AG10803 (cell line): ENCODE data around the gene OR2A2.

Experiments used
- DNase-seq: peaks from one replicate; pipeline ENCODE4 v3.0.0; 2010; ENCODE audit warnings: low read depth
- H3K4me3 ChIP-seq: 2 replicates; pipeline ENCODE4 v1.5.1; 2011; ENCODE audit warnings: mild to moderate bottlenecking, low read length, control low read depth
- TF ChIP-seq, protein P1 (sequence below): conservative IDR thresholded peaks from 2 replicates; pipeline ENCODE4 v1.5.1; 2011; ENCODE audit warnings: mild to moderate bottlenecking, low read length, control low read depth, inconsistent platforms

The OR2A2 gene, protein sequence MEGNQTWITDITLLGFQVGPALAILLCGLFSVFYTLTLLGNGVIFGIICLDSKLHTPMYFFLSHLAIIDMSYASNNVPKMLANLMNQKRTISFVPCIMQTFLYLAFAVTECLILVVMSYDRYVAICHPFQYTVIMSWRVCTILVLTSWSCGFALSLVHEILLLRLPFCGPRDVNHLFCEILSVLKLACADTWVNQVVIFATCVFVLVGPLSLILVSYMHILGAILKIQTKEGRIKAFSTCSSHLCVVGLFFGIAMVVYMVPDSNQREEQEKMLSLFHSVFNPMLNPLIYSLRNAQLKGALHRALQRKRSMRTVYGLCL

DNA sequence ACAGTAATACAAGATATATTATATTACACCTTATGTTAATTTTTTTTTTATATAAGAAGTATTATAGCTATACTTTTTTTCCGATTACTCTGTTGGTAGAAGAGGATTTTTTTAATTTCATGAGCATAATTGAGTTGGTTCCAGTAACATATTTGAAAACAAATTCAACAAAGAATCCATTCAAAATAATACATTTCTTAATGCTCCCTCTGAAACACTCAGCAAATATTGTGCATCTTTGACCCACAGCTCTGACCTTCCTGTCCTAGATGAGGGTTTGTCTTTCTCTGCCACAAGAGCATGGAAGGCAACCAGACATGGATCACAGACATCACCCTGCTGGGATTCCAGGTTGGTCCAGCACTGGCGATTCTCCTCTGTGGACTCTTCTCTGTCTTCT is at the start of gene OR2A2:
Gene OR2A2 (plus strand): TSS at position 301 of the 400 bp plus-strand sequence. CDS start 0 bp downstream, at position 301.
- DNase-seq: no peak
- H3K4me3 ChIP-seq: no peak within 1 kb of the TSS
- TF ChIP-seq, protein P1, sequence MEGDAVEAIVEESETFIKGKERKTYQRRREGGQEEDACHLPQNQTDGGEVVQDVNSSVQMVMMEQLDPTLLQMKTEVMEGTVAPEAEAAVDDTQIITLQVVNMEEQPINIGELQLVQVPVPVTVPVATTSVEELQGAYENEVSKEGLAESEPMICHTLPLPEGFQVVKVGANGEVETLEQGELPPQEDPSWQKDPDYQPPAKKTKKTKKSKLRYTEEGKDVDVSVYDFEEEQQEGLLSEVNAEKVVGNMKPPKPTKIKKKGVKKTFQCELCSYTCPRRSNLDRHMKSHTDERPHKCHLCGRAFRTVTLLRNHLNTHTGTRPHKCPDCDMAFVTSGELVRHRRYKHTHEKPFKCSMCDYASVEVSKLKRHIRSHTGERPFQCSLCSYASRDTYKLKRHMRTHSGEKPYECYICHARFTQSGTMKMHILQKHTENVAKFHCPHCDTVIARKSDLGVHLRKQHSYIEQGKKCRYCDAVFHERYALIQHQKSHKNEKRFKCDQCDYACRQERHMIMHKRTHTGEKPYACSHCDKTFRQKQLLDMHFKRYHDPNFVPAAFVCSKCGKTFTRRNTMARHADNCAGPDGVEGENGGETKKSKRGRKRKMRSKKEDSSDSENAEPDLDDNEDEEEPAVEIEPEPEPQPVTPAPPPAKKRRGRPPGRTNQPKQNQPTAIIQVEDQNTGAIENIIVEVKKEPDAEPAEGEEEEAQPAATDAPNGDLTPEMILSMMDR: no peak

DNA sequence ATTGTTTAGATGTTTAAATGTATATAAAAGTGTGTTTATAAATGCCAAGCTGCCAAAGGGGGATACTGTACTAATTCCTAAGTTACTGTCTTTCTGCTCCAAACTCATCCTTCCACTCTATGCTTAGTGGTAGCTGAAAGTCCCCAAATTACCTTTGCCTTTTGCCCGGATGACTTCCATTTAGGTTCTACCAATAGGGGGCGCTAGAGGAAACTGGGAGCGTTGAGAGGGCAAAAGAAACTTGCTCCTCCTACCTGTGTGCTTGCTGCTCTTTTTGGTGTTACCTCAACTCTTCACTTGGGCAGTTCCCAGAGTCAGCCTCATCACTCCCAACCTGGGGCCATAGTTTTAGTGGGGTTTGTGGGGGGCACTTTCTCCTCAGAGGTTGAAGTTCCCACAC is 45.7 kb upstream of the OR2A2 start:
- H3K4me3 ChIP-seq: no peak overlapping the region
- TF ChIP-seq, protein P1: peak; percentile 12; the same call in 1 of the 2 replicates
- DNase-seq: no peak

DNA sequence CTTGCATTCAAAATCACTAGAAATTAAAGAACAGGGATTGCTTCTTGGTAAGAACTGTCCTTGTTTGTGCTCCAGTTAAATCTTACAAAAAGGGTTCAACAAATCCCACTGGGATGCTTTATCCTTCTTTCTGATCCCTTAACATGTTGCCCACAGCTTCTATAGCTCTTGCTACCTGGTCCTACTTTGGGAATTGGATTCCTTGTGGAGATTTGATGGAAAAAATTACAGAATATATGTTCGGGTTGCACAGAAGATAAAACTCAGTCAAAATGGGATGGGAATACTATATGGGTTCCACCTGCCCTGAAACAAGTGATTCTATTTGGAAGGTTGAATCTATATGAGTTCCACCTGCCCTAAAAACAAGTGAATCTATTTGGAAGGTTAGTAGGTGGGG is 39.9 kb upstream of the OR2A2 start, which contains the start of gene OR2A25:
Gene OR2A25 (plus strand): TSS at position 301 of the 400 bp plus-strand sequence. CDS start 4,409 bp downstream, outside the sequence.
- no peak within 1 kb of the TSS for H3K4me3 ChIP-seq
- TF ChIP-seq, protein P1: no peak
- DNase-seq: no peak

DNA sequence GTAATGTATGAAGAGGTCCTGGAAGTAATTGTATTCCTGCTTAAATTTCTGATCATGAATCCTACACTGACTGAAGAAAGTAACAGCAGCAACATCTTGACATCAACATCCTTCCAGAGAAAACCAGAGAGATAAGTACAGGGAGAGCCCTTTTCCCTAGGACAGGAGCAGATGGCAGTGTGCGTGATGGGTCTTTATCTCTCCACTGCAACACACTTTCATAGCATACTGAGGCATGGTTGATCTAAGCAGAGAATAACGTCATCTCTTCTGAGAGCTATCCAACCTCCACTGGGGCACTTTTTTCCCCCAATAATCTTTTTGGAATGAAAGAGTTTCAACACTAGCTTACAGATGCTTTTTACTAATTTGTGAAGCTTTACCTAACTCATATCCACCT is 39.4 kb upstream of the OR2A2 start:
- TF ChIP-seq, protein P1: no peak
- no peak overlapping the region for H3K4me3 ChIP-seq
- DNase-seq: no peak

DNA sequence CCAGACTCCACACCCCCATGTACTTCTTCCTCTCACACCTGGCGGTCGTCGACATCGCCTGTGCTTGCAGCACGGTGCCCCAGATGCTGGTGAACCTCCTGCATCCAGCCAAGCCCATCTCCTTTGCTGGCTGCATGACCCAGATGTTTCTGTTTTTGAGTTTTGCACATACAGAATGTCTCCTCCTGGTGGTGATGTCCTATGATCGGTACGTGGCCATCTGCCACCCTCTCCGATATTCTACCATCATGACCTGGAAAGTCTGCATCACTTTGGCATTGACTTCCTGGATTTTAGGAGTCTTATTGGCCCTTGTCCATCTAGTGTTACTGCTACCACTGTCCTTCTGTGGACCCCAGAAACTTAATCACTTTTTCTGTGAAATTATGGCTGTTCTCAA is 35.0 kb upstream of the OR2A2 start:
- TF ChIP-seq, protein P1: no peak
- no peak for DNase-seq
- H3K4me3 ChIP-seq: no peak overlapping the region

DNA sequence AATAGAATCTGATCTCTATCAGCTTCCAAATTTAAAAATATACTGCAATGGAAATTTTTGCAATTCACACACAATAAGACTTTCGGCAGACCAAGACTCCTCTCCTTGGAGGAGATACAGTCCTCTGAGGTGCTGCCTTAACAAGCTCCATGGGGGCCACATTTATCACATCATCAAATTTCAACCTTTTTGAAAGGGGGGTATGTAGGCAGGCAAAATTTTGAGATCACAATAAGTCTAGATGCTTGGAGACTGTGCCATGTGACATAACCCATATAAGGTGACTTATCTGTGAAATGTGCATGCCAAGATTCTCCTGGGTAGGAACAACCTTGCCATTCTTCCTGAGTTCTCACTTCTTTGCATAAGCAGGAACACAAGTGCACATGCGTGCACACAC is 23.4 kb upstream of the OR2A2 start, which contains the start of gene OR2A12:
Gene OR2A12 (plus strand): TSS at position 301 of the 400 bp plus-strand sequence. CDS start 8,830 bp downstream, outside the sequence.
- no peak for DNase-seq
- no peak within 1 kb of the TSS for H3K4me3 ChIP-seq
- TF ChIP-seq, protein P1: no peak

DNA sequence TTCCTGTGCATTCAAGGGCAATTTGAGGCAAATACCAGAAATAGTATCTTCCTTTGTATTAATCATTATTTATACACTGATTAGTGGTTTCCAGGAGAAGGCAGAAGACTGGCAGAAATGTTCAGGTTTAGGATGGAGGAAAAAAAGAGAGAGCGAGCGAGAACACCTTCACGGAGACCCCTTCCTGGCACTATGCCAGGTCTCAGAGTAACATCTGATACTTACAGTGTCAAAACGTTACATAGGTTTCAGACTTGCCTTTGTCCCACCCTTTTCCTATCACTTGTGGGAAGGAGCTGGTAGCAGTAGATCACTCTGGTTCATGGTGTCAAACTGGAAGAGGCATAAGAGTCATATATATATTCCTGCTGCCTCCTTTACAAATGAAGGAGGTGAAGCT is 22.7 kb upstream of the OR2A2 start:
- TF ChIP-seq, protein P1: no peak
- no peak for DNase-seq
- no peak overlapping the region for H3K4me3 ChIP-seq
